HTR-8/SVneo (cell line): Measurements from ENCODE around the gene MIDN.
A peak's percentile ranks its signal among the peaks of the same experiment; 100 is the strongest.

ENCODE experiments used
- DNase-seq: peaks from one replicate; pipeline ENCODE4 v3.0.0; 2011; ENCODE audit warnings: low spot score, mixed read lengths; ENCODE audit not compliant: insufficient read length
- FAIRE-seq: peaks from 2 replicates; lab custom pipeline; 2011; peaks lifted over from hg19 to GRCh38; lab: Jason Lieb, UNC

The MIDN gene

DNA sequence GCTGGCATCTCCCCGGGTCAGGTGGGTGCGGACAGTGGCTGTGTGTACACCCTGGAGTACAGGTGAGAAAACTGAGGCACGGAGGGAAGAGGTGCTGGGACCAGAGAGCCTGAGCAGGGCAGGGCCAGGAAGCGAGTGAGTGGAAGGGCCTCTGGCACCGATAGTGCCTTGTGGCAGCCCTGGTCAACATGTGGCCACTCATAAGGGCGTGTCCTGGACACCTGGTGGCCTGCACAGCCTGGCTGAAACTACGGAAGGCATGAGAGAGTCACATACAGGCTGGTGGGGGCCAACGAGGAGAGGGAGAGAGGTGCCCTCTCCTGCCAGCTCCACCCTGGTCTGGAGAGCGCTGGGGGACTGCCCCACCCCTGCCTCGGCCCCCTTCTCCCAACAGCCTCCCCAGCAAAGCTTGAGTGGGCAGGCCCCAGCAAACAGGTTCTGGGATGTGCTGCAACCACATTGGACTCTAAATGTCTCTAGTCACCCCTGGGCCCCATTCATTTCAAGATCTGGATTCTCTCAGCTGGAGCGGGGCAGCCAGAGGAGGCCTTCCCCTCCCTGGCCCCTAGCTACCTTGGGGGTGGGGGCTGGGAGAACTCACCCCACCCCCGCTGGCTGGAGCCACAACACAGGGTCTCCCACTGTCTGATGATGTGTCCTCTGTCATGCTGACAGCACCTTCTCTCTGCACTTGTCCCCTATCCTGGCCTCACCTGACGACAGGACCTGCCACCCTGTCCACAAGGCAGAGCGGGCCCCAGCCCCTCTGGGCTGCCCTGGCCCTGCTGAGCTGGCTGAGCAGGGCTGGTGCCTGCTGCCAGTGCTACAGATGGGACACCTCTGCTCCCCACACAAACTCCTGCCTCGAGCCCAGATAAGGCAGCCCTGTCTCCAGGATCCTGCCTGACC is 16.4 kb upstream of the MIDN start:
- no peak for FAIRE-seq
- DNase-seq, result no peak

DNA sequence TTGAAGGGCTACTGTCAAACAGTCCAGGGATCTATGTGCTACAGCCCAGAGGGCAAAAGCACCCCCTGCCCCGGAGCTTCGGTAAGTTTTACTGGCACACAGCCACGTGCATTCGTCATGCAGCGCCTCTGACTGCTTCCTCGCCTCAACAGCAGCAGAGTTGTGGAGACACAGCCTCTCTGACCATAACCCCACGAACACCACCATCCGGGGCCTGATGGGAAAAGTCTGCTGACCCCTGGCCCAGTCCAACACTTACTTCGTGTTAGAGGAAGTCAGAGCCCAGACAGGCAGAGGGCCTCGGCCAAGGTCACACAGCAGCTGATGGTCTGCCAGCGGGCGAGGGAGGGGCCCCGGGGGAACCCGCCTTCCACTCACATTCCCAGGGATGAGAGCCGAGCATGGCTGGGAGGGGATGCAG is 15.7 kb upstream of the MIDN start:
- DNase-seq, result no peak
- FAIRE-seq, result no peak

DNA sequence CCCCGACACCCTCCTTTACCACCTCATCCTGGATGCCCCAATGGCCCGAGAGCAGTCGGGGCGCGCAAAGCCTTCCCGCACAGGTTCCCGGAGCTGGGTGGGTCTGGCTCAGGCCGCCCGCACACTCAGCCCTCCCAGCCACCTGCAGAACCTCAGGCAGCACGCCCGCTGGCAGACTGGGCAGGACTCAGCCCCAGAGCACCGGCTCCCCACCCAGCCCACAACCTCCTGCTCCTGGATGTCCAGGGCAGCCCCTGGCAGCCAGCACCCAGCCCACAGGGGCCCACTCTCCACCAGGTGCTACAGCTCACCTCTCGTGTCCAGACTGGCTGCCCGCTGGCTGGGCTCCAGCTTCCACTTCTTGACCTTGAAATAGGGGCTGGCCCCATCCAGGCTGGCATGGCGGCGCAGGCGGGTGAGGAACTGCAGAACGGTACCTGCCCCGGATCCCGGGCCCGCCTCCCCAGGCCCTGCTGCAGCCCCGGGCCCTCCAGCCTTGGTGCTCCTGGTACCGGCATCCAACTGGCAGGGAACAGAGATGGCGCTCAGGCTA is 15.2 kb upstream of the MIDN start:
- DNase-seq, result no peak
- FAIRE-seq, result no peak

DNA sequence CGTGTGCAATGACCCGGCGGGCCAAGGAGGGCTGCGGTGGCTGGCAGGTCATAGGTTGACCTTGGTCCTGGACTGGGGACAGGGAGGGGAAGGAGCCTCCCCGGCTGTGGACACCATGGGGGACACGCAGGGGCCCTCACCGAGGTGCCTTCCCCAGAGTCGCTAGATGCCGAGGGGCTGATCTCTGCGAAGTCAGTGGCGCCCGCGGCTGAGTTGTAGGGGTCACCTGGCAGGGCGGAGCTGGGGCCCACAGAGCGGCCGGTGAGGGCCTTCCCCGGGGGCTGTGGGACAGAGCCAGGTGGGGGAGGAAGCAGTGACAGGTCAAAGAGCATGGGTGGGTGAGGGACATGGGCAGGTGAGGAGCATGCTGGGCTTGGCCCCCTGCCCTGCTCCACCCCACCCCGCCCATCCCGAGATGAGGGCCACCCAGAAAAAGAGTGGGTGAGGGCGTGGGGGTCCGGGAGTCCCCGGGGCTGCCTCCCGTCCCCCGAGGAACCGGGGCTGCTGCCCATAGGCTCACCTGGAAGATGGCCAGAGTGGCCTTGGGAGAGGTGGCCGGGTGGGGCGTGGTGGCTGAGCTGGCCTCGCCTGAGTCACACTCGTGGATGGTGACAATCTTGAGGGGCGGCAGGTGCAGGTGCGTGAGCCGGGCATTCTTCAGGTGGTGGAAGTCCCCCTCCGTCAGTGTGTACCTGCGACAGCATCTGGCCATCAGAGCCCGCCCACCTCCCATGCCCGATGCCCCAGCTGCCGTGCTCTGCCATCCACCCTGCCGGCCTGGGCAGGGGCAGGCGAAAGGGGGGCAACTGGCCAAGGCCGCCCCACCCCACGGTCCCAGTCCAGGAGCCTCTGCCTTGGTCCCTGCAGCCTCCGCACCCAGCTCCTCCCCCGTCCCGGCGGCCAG is 14.1 kb upstream of the MIDN start:
- no peak for FAIRE-seq

DNA sequence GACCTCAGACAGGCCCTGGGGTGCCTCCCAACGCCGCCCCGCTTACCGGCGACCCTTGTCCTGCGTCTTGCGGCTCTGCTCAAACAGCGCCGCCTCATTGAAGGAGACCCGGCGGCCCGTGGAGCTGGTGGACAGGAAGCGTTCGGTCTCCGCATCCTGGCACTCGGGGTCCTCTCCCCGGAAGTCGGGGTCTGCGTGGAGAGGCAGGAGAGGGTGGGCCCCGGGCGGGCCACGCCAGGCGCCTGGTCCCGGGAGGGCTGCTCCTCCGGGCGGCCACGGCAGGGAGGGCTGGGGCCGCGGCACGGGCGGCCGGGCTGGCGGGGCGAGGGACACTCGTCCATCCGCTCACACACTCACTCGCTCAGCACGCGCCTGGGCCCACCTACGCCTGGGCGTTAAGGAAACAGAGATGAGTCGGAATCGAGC is 13.4 kb upstream of the MIDN start:
- FAIRE-seq (no peak), DNase-seq (no peak)

More for the DNA sequence above, 14.1 kb upstream of the MIDN start:
- DNase-seq, result no peak

DNA sequence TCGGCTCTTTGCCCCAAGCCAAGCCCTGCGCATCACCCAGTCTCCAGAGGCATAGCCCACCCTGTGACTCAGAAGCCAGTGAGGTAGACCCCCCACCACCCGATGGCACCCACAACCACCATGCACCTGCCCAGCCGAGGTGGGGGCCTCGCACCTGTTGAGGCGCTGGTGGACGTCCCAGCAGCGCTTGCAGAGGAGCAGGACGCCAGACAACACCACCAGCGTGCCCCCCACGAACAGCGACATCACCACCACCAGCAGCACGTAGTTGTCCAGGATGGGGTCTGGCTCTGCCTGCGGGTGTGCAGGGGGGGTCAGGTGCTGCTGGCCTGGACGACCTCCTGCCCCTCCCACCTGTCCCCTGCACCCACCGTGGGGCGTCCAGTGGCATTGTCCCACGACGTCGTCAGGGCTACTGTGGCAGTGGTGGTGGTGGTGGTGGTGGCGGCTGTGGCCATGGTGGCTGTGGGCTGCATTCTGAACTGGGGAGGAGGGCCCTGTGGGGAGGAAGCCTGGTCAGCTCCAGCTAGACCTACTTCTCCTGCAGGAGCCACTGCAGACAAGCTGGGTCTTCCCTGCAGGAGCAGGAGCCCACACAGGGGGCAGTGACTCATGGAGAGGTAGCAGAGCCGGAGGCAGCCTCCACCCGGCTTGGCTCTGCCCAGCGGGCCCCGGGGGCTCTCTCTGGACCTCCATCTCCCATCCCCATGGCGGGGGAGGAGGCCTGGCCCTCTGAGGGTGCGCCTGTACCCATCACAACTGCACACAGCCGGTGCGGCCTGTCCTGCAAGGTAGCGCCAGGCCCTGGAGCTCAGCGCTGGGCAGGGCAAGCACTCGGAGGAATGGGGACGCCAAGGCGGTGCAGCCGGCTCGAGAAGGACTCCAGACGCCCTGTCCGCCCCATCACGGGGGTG is 12.5 kb upstream of the MIDN start:
- peak; percentile 26 for FAIRE-seq
- DNase-seq, result no peak

DNA sequence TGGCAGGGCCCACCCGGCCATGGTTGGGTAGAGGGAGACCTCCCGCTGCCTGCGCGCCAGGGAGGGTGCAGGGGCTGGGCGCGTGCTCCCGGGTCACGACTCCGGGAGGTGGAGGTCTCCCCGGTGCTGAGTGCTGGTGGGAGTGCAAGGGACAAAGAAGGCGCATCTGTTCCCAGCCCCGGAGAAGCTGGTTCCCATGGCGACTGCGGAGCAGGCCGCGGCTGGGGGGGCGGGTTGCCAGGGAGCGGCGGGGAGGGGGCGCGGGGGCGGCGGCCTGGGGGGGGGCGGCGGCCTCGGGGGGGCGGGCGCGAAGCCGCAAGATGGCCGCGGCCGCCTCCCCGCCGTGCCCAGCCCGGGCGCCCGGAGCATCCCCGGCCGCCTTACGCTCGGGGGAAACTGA is 11.8 kb upstream of the MIDN start:
- FAIRE-seq, result no peak

DNA sequence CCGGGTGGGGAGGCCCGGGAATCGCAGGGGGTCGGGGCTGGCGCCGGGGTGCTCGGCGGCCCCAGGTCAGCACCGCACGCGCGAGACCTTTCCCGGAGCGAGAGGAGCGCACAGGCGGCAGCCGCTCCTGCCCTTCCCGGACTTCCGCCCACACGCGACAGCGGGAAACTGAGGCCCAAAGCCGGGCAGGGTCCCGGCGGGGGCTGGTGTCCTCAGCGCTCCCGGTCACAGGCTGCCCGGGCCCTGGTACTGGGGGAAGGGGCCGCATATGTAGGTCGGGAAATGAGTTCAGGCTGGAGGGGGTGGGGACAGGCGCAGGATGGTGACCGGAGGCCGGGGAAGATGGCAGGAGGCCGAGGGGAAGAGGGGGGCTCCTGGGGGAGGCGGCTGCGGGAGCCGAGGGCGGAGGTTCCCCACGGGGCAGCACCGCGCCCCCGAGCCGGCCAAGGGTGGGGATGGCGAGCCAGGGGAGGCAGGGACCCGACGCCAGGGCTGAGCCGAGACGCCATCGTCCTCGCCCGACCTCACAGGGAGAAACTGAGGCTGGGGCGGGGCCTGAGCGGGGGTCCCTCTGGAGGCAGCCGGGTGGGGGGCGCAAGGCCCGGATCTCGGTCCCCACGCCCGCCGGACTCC is 11.2 kb upstream of the MIDN start:
- no peak for FAIRE-seq
- DNase-seq, result no peak

More for the DNA sequence above, 11.8 kb upstream of the MIDN start:
- no peak for DNase-seq

DNA sequence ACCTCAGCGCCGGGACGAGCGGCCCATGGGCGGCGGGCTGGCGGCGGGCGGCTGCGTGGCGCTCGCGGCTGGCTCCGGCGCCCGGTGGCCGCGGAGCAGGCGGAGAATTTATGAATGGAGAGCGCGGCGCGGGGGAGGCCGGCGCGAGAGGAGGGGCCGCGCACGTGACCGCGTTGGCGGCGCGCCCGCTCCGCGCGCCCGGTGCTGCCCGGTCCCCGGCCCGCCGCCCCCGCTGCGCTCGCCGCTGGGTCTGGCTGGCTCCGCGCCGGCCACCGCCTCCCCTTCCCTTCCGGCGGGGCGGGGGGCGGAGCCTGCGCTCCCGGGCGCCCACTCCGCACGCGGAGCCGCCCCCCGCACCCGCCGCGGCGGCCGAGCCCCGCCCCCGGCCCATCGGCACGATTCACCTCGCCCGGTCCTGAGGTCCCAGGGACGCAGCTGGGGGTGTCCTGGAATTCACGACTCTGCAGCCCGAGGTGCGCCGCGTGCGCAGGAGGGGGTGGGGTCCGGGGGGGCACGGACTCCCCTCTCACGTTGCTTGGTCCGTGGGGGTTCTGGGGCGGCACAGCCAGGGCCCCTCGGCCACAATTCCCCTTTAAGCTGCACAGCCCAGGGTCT is 10.5 kb upstream of the MIDN start, which contains the start of gene CBARP:
Gene CBARP, minus strand, starts transcription at position 252 of the 615 bp plus-strand sequence. CDS start 1,905 bp downstream, outside the sequence.
- FAIRE-seq (peak; percentile 89), DNase-seq (no peak)

DNA sequence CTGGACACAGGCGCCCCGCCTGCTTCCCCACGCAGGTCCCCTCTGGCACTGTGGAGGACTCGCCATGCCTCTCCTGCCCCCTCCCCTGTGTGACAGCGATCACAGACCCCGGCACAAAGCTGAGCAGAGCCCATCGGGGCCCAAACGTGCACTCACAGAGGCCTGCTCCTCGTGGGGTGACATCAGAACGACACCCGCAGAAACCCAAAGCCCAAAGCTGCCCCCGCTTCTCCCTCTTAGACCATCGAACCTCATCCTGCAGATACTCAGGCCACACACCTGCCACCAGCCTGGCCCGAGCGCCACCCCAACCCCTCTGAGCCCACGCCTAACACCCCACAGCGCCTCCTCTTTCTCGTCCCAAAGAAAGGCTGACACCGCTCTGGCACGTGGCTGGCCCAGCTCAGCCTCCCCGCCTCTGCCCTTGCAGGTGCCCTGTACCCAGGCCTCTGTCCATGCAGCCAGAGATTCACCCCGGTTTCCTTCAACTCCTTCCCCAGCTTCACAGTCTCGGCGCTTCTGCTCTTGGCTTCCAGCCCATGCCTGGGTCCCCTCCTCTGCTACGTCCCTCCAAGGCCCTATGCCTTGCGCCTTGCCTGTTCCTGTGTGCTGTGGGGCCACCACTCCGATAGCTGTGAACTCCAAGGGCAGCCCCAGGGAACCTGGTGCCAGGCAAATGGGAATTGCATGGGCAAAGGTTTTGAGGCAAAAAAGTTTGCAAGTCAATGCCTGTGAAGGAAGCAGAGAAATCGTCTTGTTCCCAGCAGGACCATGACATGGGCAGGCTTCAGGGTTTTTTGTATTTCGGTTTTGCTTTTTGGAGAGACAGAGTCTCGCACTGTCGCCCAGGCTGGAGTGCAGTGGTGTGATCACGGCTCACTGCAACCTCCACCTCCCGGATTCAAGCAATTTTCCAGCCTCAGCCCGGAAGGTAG is 9.7 kb upstream of the MIDN start:
- no peak for DNase-seq
- FAIRE-seq, result no peak

DNA sequence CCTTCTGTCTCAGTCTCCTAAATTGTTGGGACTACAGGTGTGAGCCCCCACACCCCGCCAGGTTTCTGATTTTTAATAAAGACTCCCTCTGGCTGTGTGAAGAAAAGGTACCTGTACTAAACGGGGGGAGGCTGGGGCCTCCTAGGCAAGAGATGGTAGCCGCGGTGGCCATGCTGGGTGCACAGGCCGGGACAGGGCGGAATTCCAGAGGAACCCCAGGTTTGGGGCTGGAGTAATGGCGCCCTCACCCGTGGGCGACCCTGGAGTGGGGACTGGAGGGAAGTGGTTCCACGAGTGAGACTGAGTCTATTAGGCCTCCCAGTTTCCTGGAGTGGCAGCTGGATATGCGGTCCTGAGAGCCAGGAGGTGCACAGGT is 9.0 kb upstream of the MIDN start:
- FAIRE-seq (no peak), DNase-seq (no peak)

DNA sequence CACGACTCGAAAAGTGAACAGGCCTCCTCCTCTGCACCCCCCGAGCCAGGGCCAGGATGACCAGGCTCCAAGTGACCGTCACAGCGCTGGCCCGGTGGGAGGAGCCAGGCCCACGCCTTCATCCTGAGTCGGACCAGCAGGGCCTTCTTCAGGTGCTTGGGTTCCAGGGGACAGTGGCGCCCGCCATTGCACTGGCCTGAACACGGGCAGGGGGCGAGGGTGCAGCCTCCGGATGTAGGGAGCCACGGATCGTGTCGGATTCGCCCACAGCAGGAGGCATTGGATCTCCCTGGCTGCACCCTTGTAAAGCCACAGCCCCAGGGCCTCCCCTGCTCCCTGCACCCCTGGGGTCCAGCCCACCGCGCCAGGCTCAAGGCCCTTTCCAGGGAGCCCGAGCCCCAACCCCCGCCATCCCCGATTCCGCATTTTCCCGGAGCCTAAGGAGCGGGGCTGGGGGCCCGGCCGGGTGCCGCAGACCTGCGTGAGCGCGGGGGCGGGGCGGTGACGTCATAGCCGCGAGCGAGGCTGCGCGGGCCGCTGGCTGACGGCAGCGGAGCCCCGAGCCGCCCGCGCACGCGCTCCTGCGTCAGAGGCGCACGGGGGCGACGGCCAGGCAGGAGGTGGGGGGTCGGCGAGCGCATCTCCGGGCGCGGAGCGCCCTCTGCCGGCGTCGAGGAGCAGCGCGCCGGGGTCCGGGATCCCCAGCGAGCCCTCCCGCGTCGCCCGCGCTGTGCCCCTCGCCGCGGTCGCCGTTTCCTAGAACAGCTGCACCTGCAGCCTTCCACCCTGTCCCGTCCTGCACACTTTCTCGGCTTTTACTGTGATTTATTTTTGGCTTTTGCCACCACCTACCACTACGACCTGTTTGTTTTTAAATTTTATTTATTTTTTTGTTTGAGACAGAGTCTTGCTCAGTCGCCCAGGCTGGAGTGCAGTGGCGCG is 8.3 kb upstream of the MIDN start:
- DNase-seq (peak; percentile 89), FAIRE-seq (peak; percentile 76)

DNA sequence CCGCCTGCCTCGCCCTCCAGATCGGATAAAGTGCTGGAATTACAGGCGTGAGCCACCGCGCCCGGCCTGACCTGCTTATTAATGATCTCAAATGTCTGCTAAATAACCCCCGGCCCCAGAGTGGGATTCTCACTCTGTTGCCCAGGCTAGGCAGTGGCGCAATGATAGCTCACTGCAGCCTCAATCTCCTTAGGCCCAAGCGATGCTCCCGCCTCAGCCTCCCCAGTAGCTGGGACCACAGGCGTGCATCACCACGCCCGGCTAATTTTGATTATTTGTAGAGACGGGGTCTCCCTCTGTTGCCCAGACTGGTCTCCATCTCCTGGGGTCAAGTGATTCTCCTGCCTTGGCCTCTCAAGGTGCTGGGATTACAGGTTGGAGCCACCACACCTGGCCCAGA is 7.5 kb upstream of the MIDN start:
- no peak for DNase-seq
- FAIRE-seq, result no peak

DNA sequence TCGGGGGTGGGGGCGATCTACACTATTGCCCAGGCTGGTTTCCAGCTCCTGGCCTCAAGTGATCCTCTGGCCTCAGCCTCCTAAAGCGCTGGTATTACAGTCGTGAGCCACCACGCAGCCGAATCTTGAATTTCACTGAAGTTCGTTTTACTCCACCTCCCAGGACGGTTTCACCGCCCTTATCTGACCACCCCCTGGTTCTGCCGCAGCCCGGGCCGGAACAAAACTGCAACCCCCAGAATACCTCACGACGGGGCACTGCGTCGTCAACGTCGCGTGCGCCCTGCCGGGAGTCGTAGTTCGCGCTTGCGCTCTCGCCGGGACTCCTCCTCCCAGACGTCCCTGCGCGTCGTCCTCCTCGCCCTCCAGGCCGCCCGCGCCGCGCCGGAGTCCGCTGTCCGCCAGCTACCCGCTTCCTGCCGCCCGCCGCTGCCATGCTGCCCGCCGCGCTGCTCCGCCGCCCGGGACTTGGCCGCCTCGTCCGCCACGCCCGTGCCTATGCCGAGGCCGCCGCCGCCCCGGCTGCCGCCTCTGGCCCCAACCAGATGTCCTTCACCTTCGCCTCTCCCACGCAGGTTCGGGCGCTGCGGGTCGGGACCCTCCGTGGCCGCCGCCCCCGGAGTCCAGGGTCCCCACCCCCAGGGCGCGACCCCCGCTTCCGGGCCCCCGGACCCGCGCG is 6.8 kb upstream of the MIDN start, which contains the start of gene ATP5F1D:
Gene ATP5F1D, plus strand, starts transcription at position 335 of the 679 bp plus-strand sequence. Its CDS starts 100 bp downstream, at position 435.
- FAIRE-seq, result peak; percentile 91
- peak; percentile 95 for DNase-seq

DNA sequence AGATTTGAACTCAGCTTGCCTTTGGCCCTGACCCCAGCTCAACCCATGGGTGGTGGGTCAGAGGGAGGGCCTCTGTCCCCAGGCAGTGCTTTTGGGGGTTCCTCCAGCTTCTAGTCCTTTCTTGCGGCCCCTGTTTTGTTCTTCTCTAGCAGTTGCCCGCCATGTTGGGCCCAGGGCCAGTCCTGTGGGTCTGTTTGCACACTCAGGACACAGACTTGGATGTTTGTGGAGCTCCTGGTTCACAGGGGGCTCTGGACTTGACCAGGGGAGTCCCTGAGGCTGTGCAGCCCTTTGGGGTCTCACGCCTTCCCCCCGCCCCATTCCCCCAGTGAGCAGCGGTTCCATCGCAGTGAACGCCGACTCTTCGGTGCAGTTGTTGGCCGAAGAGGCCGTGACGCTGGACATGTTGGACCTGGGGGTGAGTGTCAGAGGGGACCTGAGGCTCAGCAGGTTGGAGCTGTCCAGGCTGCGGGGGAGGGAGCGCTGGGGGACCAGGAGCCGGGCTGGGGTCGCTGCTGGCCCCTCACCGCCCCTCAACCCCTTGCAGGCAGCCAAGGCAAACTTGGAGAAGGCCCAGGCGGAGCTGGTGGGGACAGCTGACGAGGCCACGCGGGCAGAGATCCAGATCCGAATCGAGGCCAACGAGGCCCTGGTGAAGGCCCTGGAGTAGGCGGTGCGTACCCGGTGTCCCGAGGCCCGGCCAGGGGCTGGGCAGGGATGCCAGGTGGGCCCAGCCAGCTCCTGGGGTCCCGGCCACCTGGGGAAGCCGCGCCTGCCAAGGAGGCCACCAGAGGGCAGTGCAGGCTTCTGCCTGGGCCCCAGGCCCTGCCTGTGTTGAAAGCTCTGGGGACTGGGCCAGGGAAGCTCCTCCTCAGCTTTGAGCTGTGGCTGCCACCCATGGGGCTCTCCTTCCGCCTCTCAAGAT is 4.4 kb upstream of the MIDN start:
- no peak for FAIRE-seq
- DNase-seq, result no peak
